Measurements from ENCODE around the gene LRRC75B.
"Not testable (repeated sequence)": the region's sequence is repeated elsewhere in the genome, so short reads cannot be mapped to it uniquely, and the experiment has no call there.

The LRRC75B gene

GRCh38 chr22:24553597-24554312, 39.1 kb downstream of the LRRC75B start:
- DNase-seq = peak in 1 of 3 donors; percentile 32
- peak overlapping the region; percentile 85 to 94 (median 90) for H3K4me3 ChIP-seq (ENCODE audit: control insufficient read depth in 1 of 7, extremely low read depth in 1 of 7, insufficient read depth in 4 of 7, low read depth in 2 of 7, low read length in 6 of 7)
- CTCF ChIA-PET = interaction anchor here (0.8 to 2.3 kb wide), 6 partner anchors 9 to 28 kb away, joined by 3 to 8 read pairs (median 3); no protein-coding TSS in a partner anchor
- peaks cover 6 to 32% (median 17%) of the 10 kb centered on the region in 4 experiments for H3K36me3 ChIP-seq (ENCODE audit: control insufficient read depth in 4 of 4, insufficient read depth in 4 of 4, low read length in 3 of 4)
- POLR2A ChIA-PET = interaction anchor here (0.8 to 1.4 kb wide), 2 partner anchors 11 to 12 kb away, joined by 3 to 6 read pairs; no protein-coding TSS in a partner anchor
- no peaks in the 10 kb centered on the region for H3K9me3 ChIP-seq (ENCODE audit: control extremely low read depth in 1 of 5, control insufficient read depth in 4 of 5, insufficient read depth in 2 of 5, low read depth in 1 of 5, low read length in 4 of 5)
- H3K27me3 ChIP-seq (replicated peaks in 2 of 5; ENCODE audit: control insufficient read depth in 4 of 5, insufficient read depth in 5 of 5, low read length in 4 of 5) = no peaks in the 10 kb centered on the region
- peak overlapping the region; percentile 80 to 92 for H3K27ac ChIP-seq (ENCODE audit: insufficient read depth in 1 of 2, low read depth in 1 of 2, low read length in 2 of 2, poor library complexity in 1 of 2, severe bottlenecking in 2 of 2)
- WGBS (ENCODE audit: insufficient coverage) = 87% methylated on average over 8 of the region's 12 CpGs
- peaks cover 26 to 63% (median 48%) of the 10 kb centered on the region in 4 experiments for H3K4me1 ChIP-seq (ENCODE audit: control extremely low read depth in 1 of 4, control insufficient read depth in 4 of 4, insufficient read depth in 4 of 4, low read length in 3 of 4)

GRCh38 chr22:24552503-24553286, 40.2 kb downstream of the LRRC75B start:
- 86% methylated on average over 9 of the region's 10 CpGs for WGBS (ENCODE audit: insufficient coverage)
- DNase-seq; H3K27ac ChIP-seq (ENCODE audit: insufficient read depth in 1 of 2, low read depth in 1 of 2, low read length in 2 of 2, poor library complexity in 1 of 2, severe bottlenecking in 2 of 2); POLR2A ChIA-PET; H3K9me3 ChIP-seq (ENCODE audit: control extremely low read depth in 1 of 5, control insufficient read depth in 4 of 5, insufficient read depth in 2 of 5, low read depth in 1 of 5, low read length in 4 of 5); H3K27me3 ChIP-seq (replicated peaks in 2 of 5; ENCODE audit: control insufficient read depth in 4 of 5, insufficient read depth in 5 of 5, low read length in 4 of 5): not testable (repeated sequence)
- CTCF ChIA-PET = interaction anchor here (0.8 to 2.3 kb wide), 4 partner anchors 11 to 27 kb away, joined by 3 to 8 read pairs (median 3); no protein-coding TSS in a partner anchor
- H3K4me1 ChIP-seq (ENCODE audit: control extremely low read depth in 1 of 4, control insufficient read depth in 4 of 4, insufficient read depth in 4 of 4, low read length in 3 of 4) = peaks cover 26 to 62% (median 48%) of the 10 kb centered on the region in 4 experiments
- peak overlapping the region in 2 of 7 experiments; percentile 32 to 85 for H3K4me3 ChIP-seq (ENCODE audit: control insufficient read depth in 1 of 7, extremely low read depth in 1 of 7, insufficient read depth in 4 of 7, low read depth in 2 of 7, low read length in 6 of 7)
- peaks cover 2 to 32% (median 19%) of the 10 kb centered on the region in 4 experiments for H3K36me3 ChIP-seq (ENCODE audit: control insufficient read depth in 4 of 4, insufficient read depth in 4 of 4, low read length in 3 of 4)

GRCh38 chr22:24550902-24551435, 41.9 kb downstream of the LRRC75B start:
- Histone ChIP-seq H3K36me3 (ENCODE audit: control insufficient read depth in 4 of 4, insufficient read depth in 4 of 4, low read length in 3 of 4) (peaks cover 2 to 45% (median 34%) of the 10 kb centered on the region in 4 experiments), H3K4me3 (ENCODE audit: control insufficient read depth in 1 of 7, extremely low read depth in 1 of 7, insufficient read depth in 4 of 7, low read depth in 2 of 7, low read length in 6 of 7) (peak overlapping the region in 1 of 7 experiments; percentile 5), H3K4me1 (ENCODE audit: control extremely low read depth in 1 of 4, control insufficient read depth in 4 of 4, insufficient read depth in 4 of 4, low read length in 3 of 4) (peaks cover 13 to 46% (median 37%) of the 10 kb centered on the region in 4 experiments), H3K27ac (ENCODE audit: insufficient read depth in 1 of 2, low read depth in 1 of 2, low read length in 2 of 2, poor library complexity in 1 of 2, severe bottlenecking in 2 of 2) (peak overlapping the region; percentile 27 to 47), H3K27me3 (replicated peaks in 2 of 5; ENCODE audit: control insufficient read depth in 4 of 5, insufficient read depth in 5 of 5, low read length in 4 of 5) (no peaks in the 10 kb centered on the region), H3K9me3 (ENCODE audit: control extremely low read depth in 1 of 5, control insufficient read depth in 4 of 5, insufficient read depth in 2 of 5, low read depth in 1 of 5, low read length in 4 of 5) (no peaks in the 10 kb centered on the region)
- CTCF ChIA-PET = interaction anchor here (0.8 kb wide), 1 partner anchor 29 kb away, joined by 3 read pairs; no protein-coding TSS in a partner anchor
- POLR2A ChIA-PET = no interaction called here
- DNase-seq = peak in 2 of 3 donors; percentile 40 to 60
- WGBS (ENCODE audit: insufficient coverage) = 33% methylated on average over 5 of the region's 6 CpGs

GRCh38 chr22:24550028-24550901, 42.6 kb downstream of the LRRC75B start:
- Histone ChIP-seq H3K27ac (ENCODE audit: insufficient read depth in 1 of 2, low read depth in 1 of 2, low read length in 2 of 2, poor library complexity in 1 of 2, severe bottlenecking in 2 of 2) (peak overlapping the region; percentile 27 to 47), H3K9me3 (ENCODE audit: control extremely low read depth in 1 of 5, control insufficient read depth in 4 of 5, insufficient read depth in 2 of 5, low read depth in 1 of 5, low read length in 4 of 5) (no peaks in the 10 kb centered on the region), H3K36me3 (ENCODE audit: control insufficient read depth in 4 of 4, insufficient read depth in 4 of 4, low read length in 3 of 4) (peaks cover 2 to 46% (median 34%) of the 10 kb centered on the region in 4 experiments), H3K27me3 (replicated peaks in 2 of 5; ENCODE audit: control insufficient read depth in 4 of 5, insufficient read depth in 5 of 5, low read length in 4 of 5) (no peaks in the 10 kb centered on the region), H3K4me3 (ENCODE audit: control insufficient read depth in 1 of 7, extremely low read depth in 1 of 7, insufficient read depth in 4 of 7, low read depth in 2 of 7, low read length in 6 of 7) (no peak overlapping the region), H3K4me1 (ENCODE audit: control extremely low read depth in 1 of 4, control insufficient read depth in 4 of 4, insufficient read depth in 4 of 4, low read length in 3 of 4) (peaks cover 13 to 43% (median 35%) of the 10 kb centered on the region in 4 experiments)
- peak in 2 of 3 donors; percentile 11 to 38 for DNase-seq
- POLR2A ChIA-PET = no interaction called here
- CTCF ChIA-PET = interaction anchor here (0.8 to 1.0 kb wide), 2 partner anchors 28 to 126 kb away, joined by 3 to 4 read pairs; no protein-coding TSS in a partner anchor
- WGBS (ENCODE audit: insufficient coverage) = 80% methylated on average over 8 of the region's 8 CpGs

- Histone ChIP-seq H3K9me3 (ENCODE audit: control extremely low read depth in 1 of 5, control insufficient read depth in 4 of 5, insufficient read depth in 2 of 5, low read depth in 1 of 5, low read length in 4 of 5) (no peaks in the 10 kb centered on the region), H3K4me3 (ENCODE audit: control insufficient read depth in 1 of 7, extremely low read depth in 1 of 7, insufficient read depth in 4 of 7, low read depth in 2 of 7, low read length in 6 of 7) (no peak overlapping the region), H3K36me3 (ENCODE audit: control insufficient read depth in 4 of 4, insufficient read depth in 4 of 4, low read length in 3 of 4) (peaks cover 3 to 61% (median 42%) of the 10 kb centered on the region in 4 experiments), H3K27me3 (replicated peaks in 2 of 5; ENCODE audit: control insufficient read depth in 4 of 5, insufficient read depth in 5 of 5, low read length in 4 of 5) (no peaks in the 10 kb centered on the region), H3K4me1 (ENCODE audit: control extremely low read depth in 1 of 4, control insufficient read depth in 4 of 4, insufficient read depth in 4 of 4, low read length in 3 of 4) (peaks cover 9 to 35% (median 29%) of the 10 kb centered on the region in 4 experiments), H3K27ac (ENCODE audit: insufficient read depth in 1 of 2, low read depth in 1 of 2, low read length in 2 of 2, poor library complexity in 1 of 2, severe bottlenecking in 2 of 2) (no peak overlapping the region)
- whole genome bisulfite sequencing (ENCODE audit: insufficient coverage) = 95% methylated on average over 4 of the region's 4 CpGs
- CTCF ChIA-PET = interaction anchor here (0.8 to 1.1 kb wide), 2 partner anchors 21 to 225 kb away, joined by 3 read pairs; no protein-coding TSS in a partner anchor
- no peak for DNase-seq
- POLR2A ChIA-PET = no interaction called here
Observed at GRCh38 chr22:24548812-24549211, 44.1 kb downstream of the LRRC75B start.

- Histone ChIP-seq H3K4me3 (ENCODE audit: control insufficient read depth in 1 of 7, extremely low read depth in 1 of 7, insufficient read depth in 4 of 7, low read depth in 2 of 7, low read length in 6 of 7) (no peak overlapping the region), H3K27me3 (replicated peaks in 2 of 5; ENCODE audit: control insufficient read depth in 4 of 5, insufficient read depth in 5 of 5, low read length in 4 of 5) (no peaks in the 10 kb centered on the region), H3K27ac (ENCODE audit: insufficient read depth in 1 of 2, low read depth in 1 of 2, low read length in 2 of 2, poor library complexity in 1 of 2, severe bottlenecking in 2 of 2) (peak overlapping the region in 1 of 2 experiments; percentile 28), H3K36me3 (ENCODE audit: control insufficient read depth in 4 of 4, insufficient read depth in 4 of 4, low read length in 3 of 4) (peaks cover 11 to 84% (median 61%) of the 10 kb centered on the region in 4 experiments), H3K4me1 (ENCODE audit: control extremely low read depth in 1 of 4, control insufficient read depth in 4 of 4, insufficient read depth in 4 of 4, low read length in 3 of 4) (peaks cover 0 to 24% (median 19%) of the 10 kb centered on the region in 4 experiments), H3K9me3 (ENCODE audit: control extremely low read depth in 1 of 5, control insufficient read depth in 4 of 5, insufficient read depth in 2 of 5, low read depth in 1 of 5, low read length in 4 of 5) (no peaks in the 10 kb centered on the region)
- WGBS (ENCODE audit: insufficient coverage) = 99% methylated on average over 11 of the region's 11 CpGs
- ChIA-PET POLR2A (no interaction called here), CTCF (interaction anchor here (1.3 to 1.8 kb wide), 2 partner anchors 13 to 18 kb away, joined by 4 to 6 read pairs; no protein-coding TSS in a partner anchor)
- no peak for DNase-seq
Observed at GRCh38 chr22:24543679-24544243, 49.1 kb downstream of the LRRC75B start.

Data from common myeloid progenitor, CD34-positive (primary cell).